Activated T-helper 1 cell treated with anti-CD3 and anti-CD28 coated beads, Interleukin-12 subunit alpha, Interleukin-12 subunit beta, Interleukin-2, Interleukin-4 antibody, amounts not matched to agents 30 ng/mL and 10 ng/mL and 1 ng/mL, durations not matched to agents 14 hours and 24 hours and 36 hours (primary cell): ENCODE measurements around the gene SRSF12. TPM values are rescaled to one million over a fixed set of nuclear protein-coding genes. Genes with fewer than 3 reads are reported as not detected.
"Not testable (repeated sequence)": the region's sequence is repeated elsewhere in the genome, so short reads cannot be mapped to it uniquely, and the experiment has no call there.

Experiments used
- DNase-seq: peaks from one replicate; pipeline ENCODE4 v3.0.0; 2021; ENCODE audit warnings: low spot score
- H3K27ac Mint-ChIP-seq: one replicate; pipeline ENCODE4 v1.8.0; 2021; ENCODE audit warnings: mild to moderate bottlenecking, mixed read lengths
- H3K27me3 Mint-ChIP-seq: one replicate; pipeline ENCODE4 v1.8.0; 2022; ENCODE audit warnings: mild to moderate bottlenecking, moderate library complexity, mixed read lengths; ENCODE audit not compliant: insufficient read depth
- H3K36me3 Mint-ChIP-seq: one replicate; pipeline ENCODE4 v1.8.0; 2021; ENCODE audit warnings: low read depth, mixed read lengths
- H3K4me1 Mint-ChIP-seq: one replicate; pipeline ENCODE4 v1.8.0; 2021; ENCODE audit warnings: low read depth, mixed read lengths
- H3K4me3 Mint-ChIP-seq: one replicate; pipeline ENCODE4 v1.8.0; 2021; ENCODE audit warnings: mild to moderate bottlenecking, moderate library complexity, mixed read lengths
- H3K9me3 Mint-ChIP-seq: one replicate; pipeline ENCODE4 v1.8.0; 2021; ENCODE audit warnings: mixed read lengths
- intact Hi-C: fragments of 100-400 bp; cut with micrococcal nuclease; formaldehyde crosslinking; loops from one replicate; pipeline ENCODE4 v1.15.1; 2024
- total RNA-seq: library from RNA; stranded (reverse); gene quantifications from 2 replicates; pipeline ENCODE4 v1.2.3, GENCODE V29; 2022

The SRSF12 gene
- total RNA-seq, 1 donor from 2014 or later, result 0.10 TPM

DNA sequence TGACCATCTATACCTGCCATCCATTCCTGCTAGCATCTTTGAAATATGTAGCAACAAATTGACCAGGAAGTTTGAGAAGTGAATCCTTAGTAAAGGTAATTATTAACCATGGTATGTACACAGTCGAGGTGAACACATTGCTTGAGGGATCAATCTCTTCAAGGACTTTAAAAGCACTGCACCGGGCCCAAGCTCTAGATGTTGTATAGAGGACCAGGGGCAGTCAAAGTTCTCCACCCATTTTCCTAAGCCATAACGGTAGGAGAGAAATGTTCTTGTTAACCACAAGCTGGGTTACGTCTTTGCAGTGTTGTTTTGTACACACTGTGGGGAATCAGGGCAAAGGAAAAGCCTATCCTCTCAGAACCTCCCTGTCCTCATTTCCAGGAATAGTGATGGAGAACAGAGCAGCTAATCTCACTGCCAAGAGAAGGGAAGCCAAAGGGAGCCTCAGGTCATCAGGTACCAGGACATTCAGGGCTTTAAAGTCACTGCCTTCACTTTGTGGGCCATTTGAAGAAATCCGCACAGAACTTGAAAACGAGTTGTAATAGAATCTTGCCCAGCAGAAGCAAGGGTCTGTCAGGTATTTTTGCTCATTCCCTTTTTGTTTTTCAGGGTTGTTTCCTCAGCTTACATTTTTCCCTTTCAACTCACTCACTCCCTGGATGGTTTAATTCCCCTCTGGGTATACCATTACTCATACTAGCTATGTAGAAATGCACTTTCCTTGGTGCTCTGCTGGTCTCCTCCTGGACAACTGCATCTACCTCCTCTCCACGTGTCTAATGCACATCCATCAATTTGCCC lies 22.7 kb upstream of the SRSF12 start:
- peaks cover 11% of the 10 kb centered on the region for H3K27me3 Mint-ChIP-seq
- H3K4me3 Mint-ChIP-seq, result no peak overlapping the region
- no peaks in the 10 kb centered on the region for H3K36me3 Mint-ChIP-seq
- no peak for DNase-seq
- H3K9me3 Mint-ChIP-seq, result no peaks in the 10 kb centered on the region
- intact Hi-C loops, result loop anchor here (10.0 kb wide), 1 partner anchor 1436 kb away; the partner anchor contains the start of gene AKIRIN2
- no peak overlapping the region for H3K27ac Mint-ChIP-seq
- peaks cover 15% of the 10 kb centered on the region for H3K4me1 Mint-ChIP-seq

DNA sequence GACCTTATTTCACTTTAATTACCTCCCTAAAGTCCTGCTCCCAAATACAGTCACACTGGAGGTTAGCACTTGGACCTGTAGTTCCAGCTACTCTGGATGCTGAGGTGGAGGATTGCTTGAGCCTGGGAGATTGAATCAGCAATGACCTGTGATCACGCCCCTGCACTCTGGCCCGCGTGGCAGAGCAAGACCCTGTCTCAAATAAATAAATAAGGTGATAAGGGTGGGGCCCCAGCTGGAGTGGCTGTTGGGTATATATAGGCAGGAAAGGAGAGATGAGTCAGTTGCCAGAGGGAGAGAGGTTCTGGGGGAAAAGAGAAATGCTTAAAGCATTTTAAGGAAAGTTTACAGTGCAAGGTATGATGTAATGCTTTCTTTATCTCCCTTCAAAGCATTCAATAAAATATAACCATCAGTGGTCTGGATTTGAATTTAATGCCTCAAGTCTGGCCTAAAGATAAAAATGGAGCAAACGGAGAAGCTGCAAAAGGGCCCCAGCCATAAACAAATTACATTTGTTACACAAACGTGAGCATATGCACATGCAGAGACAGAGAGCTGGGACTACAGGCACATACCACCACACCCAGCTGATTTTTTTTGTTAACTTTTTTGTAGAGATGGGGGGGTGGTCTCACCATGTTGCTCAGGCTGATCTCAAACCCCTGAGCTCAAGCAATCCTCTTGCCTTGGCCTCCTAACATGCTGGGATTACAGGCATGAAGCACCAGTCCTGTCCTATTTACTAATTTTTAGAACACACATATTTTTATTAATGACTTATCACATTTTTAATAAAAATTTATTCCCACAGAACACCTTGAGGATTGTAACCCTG lies 21.9 kb upstream of the SRSF12 start:
- DNase-seq, result no peak
- Mint-ChIP-seq H3K36me3 (no peaks in the 10 kb centered on the region), H3K27me3 (peaks cover 10% of the 10 kb centered on the region), H3K27ac (no peak overlapping the region), H3K4me3 (no peak overlapping the region), H3K9me3 (no peaks in the 10 kb centered on the region), H3K4me1 (peaks cover 12% of the 10 kb centered on the region)
- intact Hi-C loops, result loop anchor here (10.0 kb wide), 1 partner anchor 1435 kb away; the partner anchor contains the start of gene AKIRIN2

DNA sequence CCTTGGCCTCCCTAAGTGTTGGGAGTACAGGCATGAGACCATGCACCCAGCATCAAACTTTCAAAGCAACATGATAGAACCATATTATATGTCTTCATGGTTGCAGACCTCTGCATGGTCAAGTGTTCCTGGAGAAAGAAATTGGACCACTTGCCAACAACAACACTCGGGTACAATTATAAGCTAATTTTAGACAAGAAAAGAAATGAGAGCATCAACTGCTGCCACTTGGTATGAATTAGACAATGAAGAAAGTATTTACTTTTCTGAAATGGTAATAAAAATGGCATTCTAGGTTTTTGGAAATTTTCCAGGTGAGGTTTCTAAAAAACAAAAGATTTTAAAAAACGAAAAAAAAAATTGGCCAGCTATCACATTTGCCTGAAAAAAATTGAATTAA lies 20.3 kb upstream of the SRSF12 start:
- Mint-ChIP-seq H3K4me3 (no peak overlapping the region), H3K4me1 (no peaks in the 10 kb centered on the region), H3K27ac (no peak overlapping the region), H3K9me3 (no peaks in the 10 kb centered on the region), H3K36me3 (no peaks in the 10 kb centered on the region), H3K27me3 (no peaks in the 10 kb centered on the region)
- intact Hi-C loops, result no loop called here
- no peak for DNase-seq

DNA sequence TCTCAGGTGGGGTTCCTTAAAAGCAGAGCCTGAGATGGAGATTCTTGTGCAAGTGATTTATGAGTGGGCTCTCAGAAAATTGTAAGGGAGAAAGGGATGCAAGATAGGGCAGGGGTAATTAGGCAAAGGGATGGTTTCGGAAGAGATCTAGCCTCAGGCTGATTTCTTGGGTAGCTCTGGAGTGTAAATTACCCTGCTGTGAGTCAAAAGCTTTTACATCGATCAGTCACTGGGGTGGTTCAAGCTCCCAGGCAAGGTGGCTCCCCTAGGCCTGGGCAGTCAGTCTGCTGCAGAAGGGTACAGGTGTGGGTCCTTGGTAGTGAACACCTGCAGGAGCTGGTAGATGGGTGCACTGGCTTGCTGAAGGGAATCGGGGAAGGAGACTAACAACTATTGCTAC lies 16.9 kb upstream of the SRSF12 start:
- intact Hi-C loops, result no loop called here
- no peak overlapping the region for H3K27ac Mint-ChIP-seq
- H3K36me3 Mint-ChIP-seq, result no peaks in the 10 kb centered on the region
- no peaks in the 10 kb centered on the region for H3K9me3 Mint-ChIP-seq
- H3K4me1 Mint-ChIP-seq, result no peaks in the 10 kb centered on the region
- DNase-seq, result no peak
- H3K27me3 Mint-ChIP-seq, result no peaks in the 10 kb centered on the region
- H3K4me3 Mint-ChIP-seq, result no peak overlapping the region

DNA sequence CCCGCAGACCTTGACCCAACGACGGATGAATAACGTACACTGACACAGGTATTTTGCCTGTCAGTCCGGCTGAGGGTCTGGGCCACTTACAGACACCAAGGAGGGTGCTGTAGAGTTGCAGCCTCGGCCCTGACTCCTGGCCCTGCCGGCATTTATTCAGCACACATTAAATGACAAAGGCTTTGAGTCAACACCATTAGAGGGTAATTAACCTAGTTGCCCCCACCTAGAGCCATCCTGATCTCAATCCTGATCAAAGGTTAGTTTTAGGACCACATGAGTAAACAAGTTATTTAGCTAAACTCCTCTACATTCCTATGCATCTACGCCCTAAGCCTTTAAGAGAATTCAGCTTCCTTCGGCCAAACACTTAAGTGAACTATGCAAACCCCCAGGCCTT lies 16.1 kb upstream of the SRSF12 start:
- no peak for DNase-seq
- no peaks in the 10 kb centered on the region for H3K36me3 Mint-ChIP-seq
- H3K27ac Mint-ChIP-seq, result no peak overlapping the region
- no peaks in the 10 kb centered on the region for H3K27me3 Mint-ChIP-seq
- H3K4me3 Mint-ChIP-seq, result no peak overlapping the region
- intact Hi-C loops, result no loop called here
- no peaks in the 10 kb centered on the region for H3K9me3 Mint-ChIP-seq
- no peaks in the 10 kb centered on the region for H3K4me1 Mint-ChIP-seq

DNA sequence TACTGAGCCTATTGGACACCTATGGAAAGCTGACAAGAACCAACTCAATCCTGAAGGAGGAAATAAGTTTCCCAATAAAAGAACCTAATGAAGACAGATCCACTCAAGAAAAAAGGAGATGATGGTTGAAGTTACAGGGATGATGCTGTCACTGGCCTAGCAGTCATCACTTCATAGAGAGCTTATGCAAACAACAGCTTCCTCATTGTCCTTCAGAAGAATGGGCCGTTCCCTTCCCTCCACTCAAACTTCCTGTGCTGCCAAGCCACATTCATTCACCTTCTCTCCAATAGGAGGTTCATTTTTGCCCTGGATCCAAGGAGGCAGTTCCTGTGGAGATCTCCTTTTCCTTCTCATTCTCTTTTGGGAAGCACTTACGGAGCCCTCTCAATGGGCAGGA lies 14.2 kb upstream of the SRSF12 start:
- no peaks in the 10 kb centered on the region for H3K27me3 Mint-ChIP-seq
- H3K4me3 Mint-ChIP-seq, result no peak overlapping the region
- DNase-seq, result no peak
- no peaks in the 10 kb centered on the region for H3K36me3 Mint-ChIP-seq
- intact Hi-C loops, result no loop called here
- H3K4me1 Mint-ChIP-seq, result no peaks in the 10 kb centered on the region
- no peak overlapping the region for H3K27ac Mint-ChIP-seq
- peaks cover 8% of the 10 kb centered on the region for H3K9me3 Mint-ChIP-seq

DNA sequence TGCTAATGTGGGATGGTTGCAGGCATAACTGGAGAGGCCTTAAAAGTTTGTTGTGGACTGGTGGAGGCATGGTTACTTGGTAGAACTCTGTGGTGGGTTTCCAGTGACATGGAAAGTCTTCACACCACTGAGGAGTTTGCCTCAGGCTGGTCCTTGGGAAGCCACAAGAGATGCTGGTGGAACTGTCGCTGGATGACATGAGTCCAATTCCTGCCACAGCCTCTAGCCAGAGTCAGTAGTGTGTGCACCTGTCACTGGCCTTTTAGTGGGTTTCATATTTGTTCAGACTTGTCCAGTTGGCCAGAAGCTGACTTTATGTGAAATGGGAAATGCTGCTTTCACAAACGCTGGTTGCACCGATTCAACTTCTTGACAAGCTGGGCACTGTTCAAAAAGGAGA lies 13.7 kb upstream of the SRSF12 start:
- no peak overlapping the region for H3K27ac Mint-ChIP-seq
- no peaks in the 10 kb centered on the region for H3K4me1 Mint-ChIP-seq
- no peaks in the 10 kb centered on the region for H3K36me3 Mint-ChIP-seq
- no peak overlapping the region for H3K4me3 Mint-ChIP-seq
- intact Hi-C loops, result no loop called here
- H3K9me3 Mint-ChIP-seq, result peaks cover 8% of the 10 kb centered on the region
- no peak for DNase-seq
- no peaks in the 10 kb centered on the region for H3K27me3 Mint-ChIP-seq

DNA sequence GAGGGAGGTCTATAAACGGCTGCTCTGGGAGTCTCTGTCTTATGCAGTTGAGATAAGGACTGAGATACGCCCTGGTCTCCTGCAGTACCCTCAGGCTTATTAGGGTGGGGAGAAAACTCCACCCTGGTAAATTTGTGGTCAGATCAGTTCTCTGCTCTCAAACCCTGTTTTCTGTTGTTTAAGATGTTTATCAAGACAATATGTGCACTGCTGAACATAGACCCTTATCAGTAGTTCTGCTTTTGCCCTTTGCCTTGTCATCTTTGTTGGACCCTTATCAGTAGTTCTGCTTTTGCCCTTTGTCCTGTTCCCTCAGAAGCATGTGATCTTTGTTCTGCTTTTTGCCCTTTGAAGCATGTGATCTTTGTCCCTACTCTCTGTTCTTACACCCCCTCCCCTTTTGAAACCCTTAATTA lies 10.4 kb upstream of the SRSF12 start:
- not testable (repeated sequence) for H3K4me3 Mint-ChIP-seq, H3K27me3 Mint-ChIP-seq

DNA sequence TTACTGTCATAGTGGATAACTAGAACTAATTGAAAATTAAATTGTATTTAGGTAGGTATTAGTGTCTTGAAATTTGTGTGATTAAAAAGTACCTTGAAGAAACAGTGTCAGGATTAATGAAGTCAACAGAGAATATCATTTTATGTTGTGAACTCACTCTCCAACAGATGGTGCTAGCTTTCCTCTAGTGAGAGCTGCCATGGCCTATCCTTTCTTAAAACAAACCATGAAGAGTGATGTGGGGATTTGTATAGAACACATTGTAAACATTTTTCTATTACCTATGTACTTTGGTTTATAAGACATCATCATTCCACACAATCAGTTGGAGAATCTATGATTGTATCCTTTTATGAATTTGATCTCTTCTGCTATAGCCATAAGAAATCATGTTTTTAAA lies 4.8 kb upstream of the SRSF12 start:
- H3K9me3 Mint-ChIP-seq, result no peaks in the 10 kb centered on the region
- no peak overlapping the region for H3K4me3 Mint-ChIP-seq
- H3K27ac Mint-ChIP-seq, result no peak overlapping the region
- no peaks in the 10 kb centered on the region for H3K4me1 Mint-ChIP-seq
- no peak for DNase-seq
- intact Hi-C loops, result loop anchor here (1.0 to 2.0 kb wide), 3 partner anchors 120 to 252 kb away; no protein-coding TSS in a partner anchor
- H3K36me3 Mint-ChIP-seq, result peaks cover 1% of the 10 kb centered on the region
- H3K27me3 Mint-ChIP-seq, result peaks cover 29% of the 10 kb centered on the region

More for the DNA sequence above, 10.4 kb upstream of the SRSF12 start:
- DNase-seq, H3K27ac Mint-ChIP-seq, H3K4me1 Mint-ChIP-seq, intact Hi-C loops, H3K9me3 Mint-ChIP-seq, H3K36me3 Mint-ChIP-seq: not testable (repeated sequence)

DNA sequence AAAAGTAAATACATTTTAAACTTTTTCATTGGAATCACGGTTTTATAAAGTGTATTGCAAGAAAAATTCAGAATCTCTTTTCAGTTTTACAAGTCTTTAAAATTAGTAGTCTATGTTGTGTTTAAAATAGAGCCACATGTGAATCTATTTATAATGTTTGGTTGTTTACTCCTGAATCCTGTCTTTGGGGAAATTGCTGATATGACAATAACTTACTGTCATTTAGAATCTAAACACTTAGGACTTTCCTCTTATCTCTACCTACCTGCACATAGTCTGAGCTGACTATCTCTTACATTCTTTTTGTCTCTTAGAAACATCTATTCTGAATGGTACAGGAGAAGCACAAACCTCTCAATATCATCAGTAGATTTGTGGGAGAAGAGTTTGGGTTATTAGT lies 4.1 kb upstream of the SRSF12 start:
- no peak for DNase-seq
- intact Hi-C loops, result loop anchor here (1.0 to 2.0 kb wide), 3 partner anchors 120 to 253 kb away; no protein-coding TSS in a partner anchor
- Mint-ChIP-seq H3K36me3 (peaks cover 1% of the 10 kb centered on the region), H3K27me3 (peaks cover 32% of the 10 kb centered on the region), H3K4me1 (peaks cover 4% of the 10 kb centered on the region), H3K4me3 (no peak overlapping the region), H3K27ac (no peak overlapping the region), H3K9me3 (no peaks in the 10 kb centered on the region)

DNA sequence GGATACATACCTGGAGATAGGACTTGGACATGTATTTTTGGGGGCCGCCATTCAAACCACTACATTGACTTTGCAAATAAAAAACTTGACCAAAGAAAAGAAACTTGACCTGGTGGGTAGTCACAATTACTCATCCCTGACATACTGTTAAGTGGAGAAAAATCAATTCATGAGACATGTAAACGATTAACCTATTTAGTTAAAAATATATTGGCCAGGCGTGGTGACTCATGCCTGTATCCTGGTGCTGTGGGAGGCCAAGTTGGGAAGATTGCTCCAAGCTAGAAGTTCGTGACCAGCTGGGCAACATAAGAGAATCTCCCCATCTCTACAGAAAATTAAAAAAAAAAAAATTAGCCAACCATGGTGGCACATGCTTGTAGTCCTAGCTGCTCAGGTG lies 2.5 kb upstream of the SRSF12 start:
- Mint-ChIP-seq H3K36me3 (peaks cover 1% of the 10 kb centered on the region), H3K27ac (no peak overlapping the region), H3K4me3 (no peak overlapping the region), H3K4me1 (peaks cover 6% of the 10 kb centered on the region), H3K27me3 (peaks cover 44% of the 10 kb centered on the region), H3K9me3 (no peaks in the 10 kb centered on the region)
- no peak for DNase-seq
- intact Hi-C loops, result no loop called here

DNA sequence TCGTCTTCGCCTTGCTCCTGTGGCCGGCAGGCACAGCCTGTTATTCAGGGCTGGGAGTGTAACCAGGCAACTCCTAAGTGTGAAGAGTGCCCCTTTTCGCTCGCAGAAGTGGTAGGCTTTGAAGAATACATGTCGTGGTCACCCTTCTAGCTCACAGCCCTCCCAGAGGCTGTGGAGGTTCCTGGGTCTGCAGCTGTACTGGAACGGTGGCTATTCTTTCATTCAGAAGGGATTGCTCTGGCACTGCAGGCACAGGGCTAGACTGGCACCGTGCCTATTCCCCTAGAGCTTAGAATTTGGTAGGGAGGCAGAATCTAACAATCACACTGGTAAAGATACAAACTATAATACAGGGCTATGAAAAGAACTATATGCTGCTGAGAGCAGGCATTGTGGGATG lies 1.1 kb upstream of the SRSF12 start:
- Mint-ChIP-seq H3K4me3 (peak overlapping the region; percentile 71), H3K9me3 (no peaks in the 10 kb centered on the region), H3K36me3 (no peaks in the 10 kb centered on the region), H3K4me1 (peaks cover 6% of the 10 kb centered on the region), H3K27ac (no peak overlapping the region), H3K27me3 (peaks cover 44% of the 10 kb centered on the region)
- no peak for DNase-seq
- intact Hi-C loops, result no loop called here

DNA sequence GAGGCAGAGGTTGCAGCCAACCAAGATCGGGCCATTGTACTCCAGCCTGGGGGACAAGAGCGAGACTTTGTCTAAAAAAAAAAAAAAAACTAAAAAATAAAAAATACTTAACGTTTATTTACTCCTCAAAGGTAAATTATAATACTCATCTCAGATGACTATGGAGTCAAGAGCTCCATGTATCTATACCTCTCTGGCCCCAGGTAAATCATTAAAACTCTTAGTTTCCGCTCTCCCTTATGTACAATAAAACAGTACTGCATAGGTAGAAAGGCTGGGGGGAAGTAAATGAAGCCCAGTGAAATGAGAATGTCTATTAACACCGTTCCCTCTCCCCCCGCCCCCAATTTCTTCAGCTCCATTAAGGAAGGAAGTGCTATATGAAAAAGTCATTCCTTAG lies 1.2 kb downstream of the SRSF12 start:
- Mint-ChIP-seq H3K4me1 (peaks cover 6% of the 10 kb centered on the region), H3K27ac (no peak overlapping the region), H3K27me3 (peaks cover 44% of the 10 kb centered on the region), H3K9me3 (no peaks in the 10 kb centered on the region), H3K36me3 (no peaks in the 10 kb centered on the region), H3K4me3 (peak overlapping the region; percentile 75)
- DNase-seq, result no peak
- intact Hi-C loops, result loop anchor here (1.0 to 2.0 kb wide), 2 partner anchors 29 to 34 kb away; no protein-coding TSS in a partner anchor
